Colon (tissue), 2 donors: Measurements from ENCODE around the gene CRY2.
"Not testable (repeated sequence)": the region's sequence is repeated elsewhere in the genome, so short reads cannot be mapped to it uniquely, and the experiment has no call there.

Experiments
- FAIRE-seq: peaks from 2 replicates; lab custom pipeline; 2012; peaks lifted over from hg19 to GRCh38; lab: Jason Lieb, UNC
- donor health status: control.
- donor health status: control.

Gene CRY2

DNA sequence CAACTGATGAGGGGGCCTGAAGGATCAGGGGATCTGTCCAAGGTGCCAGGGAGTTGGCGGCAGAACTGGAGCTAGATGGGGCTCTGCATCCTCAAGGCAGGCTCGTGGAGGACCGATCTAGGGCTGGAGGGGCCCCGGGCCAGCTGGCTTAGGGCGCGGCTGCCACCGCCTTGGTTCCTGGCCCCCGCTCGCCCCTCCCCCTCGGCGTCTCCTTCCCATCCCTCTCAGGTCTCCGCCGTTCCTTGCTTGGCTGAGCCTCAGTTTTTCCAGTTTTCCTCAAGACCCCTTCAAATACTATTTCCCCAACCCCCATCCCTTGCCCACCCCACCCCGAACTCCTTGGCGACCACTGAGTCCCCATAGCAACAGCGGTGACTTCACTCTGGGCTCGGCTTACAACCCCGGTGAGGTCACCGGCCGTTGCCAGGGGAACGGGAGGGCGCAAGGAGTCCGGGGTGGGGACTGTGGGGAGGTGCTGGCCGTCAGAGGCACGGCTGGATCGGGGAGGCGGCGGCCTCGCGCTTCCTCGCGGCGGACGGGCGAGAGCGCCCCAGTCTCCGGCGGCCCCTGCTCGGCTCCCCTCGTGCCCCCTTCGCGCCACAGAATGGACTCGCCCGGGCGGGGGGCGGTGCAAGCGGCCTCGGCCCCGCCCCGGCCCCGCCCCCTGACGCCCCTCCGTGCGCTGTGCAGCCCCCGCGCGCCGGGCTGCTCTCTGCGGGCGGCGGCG is 52.3 kb downstream of the CRY2 start:
- FAIRE-seq, result no peak

DNA sequence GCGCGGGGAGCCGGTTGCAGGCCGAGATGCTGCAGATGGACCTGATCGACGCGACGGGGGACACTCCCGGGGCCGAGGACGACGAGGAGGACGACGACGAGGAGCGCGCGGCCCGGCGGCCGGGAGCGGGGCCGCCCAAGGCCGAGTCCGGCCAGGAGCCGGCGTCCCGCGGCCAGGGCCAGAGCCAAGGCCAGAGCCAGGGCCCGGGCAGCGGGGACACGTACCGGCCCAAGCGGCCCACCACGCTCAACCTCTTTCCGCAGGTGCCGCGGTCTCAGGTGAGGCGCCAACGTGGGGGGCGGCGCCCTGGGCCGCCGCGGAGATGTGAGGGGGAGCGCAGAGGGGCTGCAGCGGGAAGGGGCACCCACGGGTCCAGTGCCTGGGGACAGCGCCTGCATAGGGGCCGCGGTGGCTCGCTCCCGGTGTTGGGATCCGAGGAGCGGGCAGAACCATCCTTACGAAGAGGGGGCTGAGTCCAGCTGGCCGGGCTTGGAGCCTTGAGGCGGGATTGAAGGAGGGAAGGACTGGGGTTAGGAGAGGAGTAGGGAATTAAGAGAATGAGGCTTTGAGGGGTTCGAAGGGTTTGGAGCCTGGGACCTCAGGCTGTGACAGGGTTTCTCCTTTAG is 53.0 kb downstream of the CRY2 start:
- FAIRE-seq, result not testable (repeated sequence)

DNA sequence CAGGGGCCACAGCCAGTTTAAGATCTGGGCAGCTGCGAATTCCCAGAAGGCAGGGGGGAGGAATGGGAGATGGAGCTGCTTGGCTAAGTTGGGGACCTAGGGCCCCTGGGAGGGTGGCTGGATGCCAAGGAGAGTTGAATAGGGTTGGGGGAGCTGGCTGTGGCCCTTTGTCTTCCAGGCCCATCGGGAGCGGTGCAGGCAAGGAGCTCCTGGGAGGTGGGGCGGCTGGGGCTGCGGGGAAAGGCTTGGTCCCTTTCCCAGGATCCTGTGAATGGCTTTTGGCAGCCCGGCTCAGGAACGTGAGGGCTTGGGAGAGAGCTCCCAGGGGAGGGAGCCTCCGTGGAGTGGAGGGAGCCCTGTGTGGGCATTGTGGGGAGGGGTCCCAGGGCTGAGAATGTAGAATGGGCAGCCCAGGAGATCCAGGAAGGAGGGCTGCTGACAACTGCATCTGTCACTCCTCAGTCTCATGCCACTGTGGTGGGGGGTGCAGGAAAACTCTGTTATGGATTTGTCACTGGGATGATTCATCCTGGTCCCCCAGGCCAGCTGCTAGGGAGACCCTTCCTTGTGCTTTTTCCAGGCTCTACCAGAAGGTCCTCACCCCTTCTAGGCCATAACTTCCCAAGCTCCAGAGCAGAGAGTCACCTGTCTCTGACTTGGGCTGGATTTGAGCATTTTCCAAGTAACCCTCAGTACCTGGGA is 53.8 kb downstream of the CRY2 start:
- FAIRE-seq, result no peak

DNA sequence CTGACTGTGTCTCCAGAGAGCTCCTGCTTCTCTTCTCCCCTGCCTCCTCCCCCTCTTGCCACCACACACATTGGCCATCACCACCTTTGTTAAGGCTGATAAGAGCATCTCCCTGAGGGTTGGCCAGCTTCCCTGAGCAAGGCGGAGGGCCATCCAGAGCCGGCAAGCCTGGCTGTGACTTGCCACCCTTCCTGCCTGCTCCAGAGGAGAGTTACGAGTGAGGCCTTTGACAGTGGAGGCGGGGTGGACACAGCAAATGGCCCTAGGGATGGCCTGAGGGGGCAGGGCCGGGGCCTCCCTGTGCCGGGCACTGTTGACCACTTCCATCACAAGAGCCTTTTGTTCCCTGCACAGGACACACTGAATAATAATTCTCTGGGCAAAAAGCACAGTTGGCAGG is 54.4 kb downstream of the CRY2 start:
- FAIRE-seq, result no peak

DNA sequence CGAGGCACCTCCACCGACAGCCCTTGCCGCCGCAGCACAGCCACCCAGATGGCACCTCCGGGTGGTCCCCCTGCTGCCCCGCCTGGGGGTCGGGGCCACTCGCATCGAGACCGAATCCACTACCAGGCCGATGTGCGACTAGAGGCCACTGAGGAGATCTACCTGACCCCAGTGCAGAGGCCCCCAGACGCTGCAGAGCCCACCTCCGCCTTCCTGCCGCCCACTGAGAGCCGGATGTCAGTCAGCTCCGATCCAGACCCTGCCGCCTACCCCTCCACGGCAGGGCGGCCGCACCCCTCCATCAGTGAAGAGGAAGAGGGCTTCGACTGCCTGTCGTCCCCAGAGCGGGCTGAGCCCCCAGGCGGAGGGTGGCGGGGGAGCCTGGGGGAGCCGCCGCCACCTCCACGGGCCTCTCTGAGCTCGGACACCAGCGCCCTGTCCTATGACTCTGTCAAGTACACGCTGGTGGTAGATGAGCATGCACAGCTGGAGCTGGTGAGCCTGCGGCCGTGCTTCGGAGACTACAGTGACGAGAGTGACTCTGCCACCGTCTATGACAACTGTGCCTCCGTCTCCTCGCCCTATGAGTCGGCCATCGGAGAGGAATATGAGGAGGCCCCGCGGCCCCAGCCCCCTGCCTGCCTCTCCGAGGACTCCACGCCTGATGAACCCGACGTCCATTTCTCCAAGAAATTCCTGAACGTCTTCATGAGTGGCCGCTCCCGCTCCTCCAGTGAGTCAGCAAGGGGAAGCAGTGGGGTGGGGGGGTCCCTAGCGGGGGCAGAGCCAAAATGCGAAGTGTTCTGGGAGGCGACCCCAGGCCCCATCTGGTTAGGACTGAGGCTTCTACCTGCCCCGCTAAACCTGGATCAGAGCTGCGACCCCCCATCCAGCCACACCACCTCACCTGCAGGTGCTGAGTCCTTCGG is 55.4 kb downstream of the CRY2 start:
- no peak for FAIRE-seq

DNA sequence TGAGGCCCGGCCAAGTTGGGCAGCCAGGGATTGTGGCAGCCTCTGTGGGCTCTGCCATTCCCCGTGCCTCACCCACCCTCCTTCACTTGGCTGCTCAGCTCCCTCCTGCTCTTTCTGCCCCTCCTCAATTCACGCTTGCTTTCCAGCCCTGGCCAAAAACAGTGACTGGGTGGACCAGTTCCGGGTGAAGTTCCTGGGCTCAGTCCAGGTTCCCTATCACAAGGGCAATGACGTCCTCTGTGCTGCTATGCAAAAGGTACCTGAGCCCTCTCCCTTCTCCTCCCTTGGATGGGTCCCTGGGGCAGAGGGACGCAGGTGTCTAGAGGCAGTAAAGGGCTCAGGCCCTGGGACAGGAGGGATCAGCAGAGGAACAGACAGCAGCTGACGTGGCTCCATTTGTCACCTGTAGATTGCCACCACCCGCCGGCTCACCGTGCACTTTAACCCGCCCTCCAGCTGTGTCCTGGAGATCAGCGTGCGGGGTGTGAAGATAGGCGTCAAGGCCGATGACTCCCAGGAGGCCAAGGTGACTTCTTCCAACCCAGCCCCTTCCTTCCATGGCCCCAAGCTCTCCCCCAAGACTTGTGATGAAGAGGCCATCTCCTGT is 57.1 kb downstream of the CRY2 start:
- no peak for FAIRE-seq

DNA sequence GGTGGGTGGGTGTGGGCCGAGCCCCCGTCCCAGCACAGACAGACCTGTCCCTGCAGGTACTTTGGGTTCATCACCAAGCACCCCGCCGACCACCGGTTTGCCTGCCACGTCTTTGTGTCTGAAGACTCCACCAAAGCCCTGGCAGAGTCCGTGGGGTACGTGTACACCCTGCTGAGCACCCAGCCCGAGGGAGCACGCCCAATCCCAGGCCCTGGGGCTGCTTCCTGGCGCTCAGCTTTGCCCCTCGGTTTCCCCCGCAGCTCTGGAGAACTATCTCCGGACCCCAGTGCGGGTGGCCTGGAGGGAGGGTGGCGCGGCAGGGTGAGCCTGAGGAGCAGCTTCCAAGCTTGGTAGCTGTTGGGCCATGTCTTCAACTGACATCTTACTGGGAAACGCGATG is 57.8 kb downstream of the CRY2 start:
- FAIRE-seq, result no peak

DNA sequence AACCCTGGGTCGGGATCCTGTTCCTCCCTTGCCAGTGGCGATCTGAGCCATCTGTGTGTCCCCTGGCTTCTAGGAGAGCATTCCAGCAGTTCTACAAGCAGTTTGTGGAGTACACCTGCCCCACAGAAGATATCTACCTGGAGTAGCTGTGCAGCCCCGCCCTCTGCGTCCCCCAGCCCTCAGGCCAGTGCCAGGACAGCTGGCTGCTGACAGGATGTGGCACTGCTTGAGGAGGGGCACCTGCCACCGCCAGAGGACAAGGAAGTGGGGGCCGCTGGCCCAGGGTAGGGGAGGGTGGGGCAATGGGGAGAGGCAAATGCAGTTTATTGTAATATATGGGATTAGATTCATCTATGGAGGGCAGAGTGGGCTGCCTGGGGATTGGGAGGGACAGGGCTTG is 58.3 kb downstream of the CRY2 start:
- not testable (repeated sequence) for FAIRE-seq

DNA sequence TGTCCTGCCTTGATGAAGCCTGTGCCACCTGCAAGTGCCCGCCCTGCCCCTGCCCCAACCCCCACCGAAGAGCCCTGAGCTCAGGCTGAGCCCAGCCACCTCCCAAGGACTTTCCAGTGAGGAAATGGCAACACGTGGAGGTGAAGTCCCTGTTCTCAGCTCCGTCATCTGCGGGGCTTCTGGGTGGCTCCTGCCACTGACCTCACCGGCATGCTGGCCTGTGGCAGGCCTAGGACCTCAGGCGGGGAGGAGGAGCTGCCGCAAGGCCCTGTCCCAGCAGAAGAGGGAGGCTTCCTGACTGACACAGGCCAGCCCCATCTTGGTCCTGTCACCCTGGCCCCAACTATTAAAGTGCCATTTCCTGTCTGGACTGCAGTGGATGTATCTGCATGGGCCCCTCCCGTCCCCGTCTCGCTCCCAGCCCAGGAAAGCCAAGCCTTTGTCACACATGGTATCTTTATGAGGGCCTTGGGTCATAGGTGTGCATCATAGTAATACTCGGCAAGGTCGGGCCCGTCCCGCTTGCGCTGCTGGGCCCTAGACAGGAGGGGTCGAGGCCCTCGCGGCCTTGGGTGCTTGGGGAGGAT is 58.9 kb downstream of the CRY2 start:
- FAIRE-seq, result no peak

DNA sequence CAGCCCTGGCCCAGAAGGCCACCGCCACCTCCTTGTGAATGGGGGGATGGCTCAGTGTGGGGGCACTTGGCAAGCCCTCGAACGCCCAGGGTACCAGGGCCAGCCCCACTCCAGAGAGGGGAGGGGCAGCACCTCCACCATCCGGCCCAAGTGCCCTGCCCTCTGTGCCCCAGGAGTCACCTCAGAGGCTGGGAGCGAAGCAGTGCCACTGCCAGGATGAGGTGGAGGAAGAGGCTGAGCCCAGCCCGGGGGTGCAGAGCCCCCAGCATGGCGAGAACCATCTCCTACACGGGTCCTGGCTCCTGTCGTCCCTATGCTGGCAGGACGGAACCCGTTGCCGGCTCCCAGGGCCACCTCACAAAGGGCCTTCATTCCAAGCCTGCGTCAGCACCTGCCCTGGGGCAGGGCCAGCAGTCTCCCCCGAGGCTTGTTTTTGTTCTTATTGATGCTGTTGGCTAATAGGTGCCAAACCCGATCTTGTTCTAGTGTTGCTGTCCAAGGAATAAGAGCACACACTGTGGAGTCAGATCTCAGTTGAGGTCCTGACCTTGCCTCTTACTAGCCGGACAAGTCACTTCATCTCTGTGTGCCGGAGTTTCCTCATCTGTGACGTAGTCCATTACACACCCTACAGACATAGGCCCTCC is 59.8 kb downstream of the CRY2 start, which contains the start of gene FREY1:
FREY1 (minus strand) TSS at position 307 of the 647 bp plus-strand sequence; CDS start at position 281, 26 bp downstream.
- no peak for FAIRE-seq

DNA sequence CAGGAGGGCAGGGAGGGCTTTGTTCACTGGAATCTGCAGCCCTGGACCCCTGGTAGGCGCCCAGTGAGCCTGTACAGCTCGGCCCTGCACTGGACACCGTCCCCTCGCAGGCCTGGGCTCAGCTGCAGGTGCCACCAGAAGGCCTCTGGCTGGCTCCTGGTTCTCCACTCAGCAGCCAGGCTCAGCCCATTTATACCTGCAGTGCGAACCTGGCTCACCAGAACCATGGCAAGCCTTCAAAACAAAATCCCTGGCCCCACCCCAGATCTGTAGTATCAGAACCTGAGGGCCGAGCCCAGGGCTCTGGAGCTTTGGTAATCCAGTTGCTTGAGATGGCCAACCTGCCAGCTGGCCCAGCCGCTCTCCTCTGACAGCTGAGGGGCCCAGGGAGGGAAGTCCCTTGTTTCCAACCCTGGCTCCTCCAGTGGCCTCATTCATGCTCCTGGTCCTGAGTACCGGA is 60.7 kb downstream of the CRY2 start:
- no peak for FAIRE-seq

DNA sequence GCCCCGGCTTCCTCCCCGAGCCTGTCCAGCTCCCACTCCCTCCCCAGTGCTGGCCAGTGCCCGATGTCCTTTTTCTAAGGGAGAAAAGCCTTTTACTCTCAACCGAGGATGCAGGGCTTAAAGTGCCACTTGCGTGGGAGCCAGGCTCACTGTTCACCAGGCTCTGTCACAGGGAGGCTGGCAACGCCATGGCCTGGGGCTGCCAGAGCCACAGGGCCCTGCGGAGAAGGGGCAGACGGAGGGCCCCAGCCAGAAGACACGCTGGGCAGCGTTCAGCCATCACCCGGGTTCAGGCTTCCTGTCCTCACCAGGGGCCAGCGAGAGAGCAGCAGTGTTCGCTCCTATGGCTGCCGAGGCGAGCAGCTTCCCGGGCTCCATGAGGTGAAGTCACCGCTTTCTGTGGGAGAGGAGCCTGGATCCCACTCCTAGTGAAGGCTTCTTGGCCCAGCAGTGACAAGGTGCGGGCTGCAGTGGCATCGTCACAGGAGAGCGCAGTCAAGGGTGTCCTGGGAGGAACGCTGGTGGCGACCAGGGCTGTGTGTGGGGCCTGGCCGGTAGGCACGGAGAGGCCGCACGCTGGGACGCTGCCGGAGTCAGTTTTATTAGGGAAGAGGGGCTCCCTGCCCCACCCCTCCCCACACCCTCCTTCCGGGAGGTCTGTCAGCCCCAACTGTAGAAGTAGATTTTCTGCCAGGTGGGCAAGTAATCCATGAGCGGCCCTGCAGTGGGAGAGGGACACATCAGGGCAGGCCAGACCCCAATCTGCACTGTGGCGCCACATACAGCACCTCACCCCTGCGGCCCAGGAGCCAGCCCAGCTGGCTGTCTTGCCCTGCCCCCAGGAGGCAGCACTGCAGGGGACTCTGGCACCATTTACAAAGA is 62.6 kb downstream of the CRY2 start:
- no peak for FAIRE-seq

DNA sequence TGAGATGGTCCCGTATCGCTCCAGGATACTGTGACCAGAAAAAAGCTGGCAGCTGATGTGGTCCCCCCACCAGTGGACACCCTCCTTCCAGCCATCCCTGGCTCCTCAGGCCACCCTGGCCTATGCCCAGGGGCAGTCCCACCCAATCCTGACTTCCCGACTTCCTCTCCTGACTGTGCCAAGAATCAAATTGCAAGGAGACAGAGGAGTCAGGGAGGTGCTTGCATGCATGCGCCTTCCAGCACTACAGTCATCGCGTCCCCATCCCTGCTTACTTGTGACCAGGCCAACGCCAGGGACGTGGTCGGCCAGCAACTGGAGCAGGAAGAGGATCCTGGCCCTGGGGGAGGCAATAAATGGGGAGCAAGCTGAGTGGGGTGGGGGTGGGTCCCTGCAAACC is 63.3 kb downstream of the CRY2 start:
- no peak for FAIRE-seq

DNA sequence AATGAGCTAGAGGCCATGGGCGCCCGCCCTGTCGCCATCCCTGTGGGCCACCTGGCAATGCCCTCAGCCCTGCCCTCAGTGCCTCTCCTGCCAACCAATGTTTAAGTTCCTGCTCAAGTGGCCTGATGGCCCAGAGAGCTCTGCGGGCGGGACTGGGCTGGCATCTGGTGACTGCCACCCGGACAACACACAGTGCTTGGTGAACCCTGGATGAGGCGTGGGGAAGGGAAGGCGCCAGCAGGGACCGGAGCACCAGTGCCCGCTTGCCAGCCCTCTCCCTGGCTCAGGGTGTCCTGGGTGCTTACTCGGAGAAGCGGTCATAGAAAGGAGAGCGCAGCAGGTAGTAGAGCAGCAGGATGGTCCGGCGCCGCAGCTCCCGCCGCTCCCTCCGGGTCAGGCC is 66.2 kb downstream of the CRY2 start:
- FAIRE-seq, result no peak

DNA sequence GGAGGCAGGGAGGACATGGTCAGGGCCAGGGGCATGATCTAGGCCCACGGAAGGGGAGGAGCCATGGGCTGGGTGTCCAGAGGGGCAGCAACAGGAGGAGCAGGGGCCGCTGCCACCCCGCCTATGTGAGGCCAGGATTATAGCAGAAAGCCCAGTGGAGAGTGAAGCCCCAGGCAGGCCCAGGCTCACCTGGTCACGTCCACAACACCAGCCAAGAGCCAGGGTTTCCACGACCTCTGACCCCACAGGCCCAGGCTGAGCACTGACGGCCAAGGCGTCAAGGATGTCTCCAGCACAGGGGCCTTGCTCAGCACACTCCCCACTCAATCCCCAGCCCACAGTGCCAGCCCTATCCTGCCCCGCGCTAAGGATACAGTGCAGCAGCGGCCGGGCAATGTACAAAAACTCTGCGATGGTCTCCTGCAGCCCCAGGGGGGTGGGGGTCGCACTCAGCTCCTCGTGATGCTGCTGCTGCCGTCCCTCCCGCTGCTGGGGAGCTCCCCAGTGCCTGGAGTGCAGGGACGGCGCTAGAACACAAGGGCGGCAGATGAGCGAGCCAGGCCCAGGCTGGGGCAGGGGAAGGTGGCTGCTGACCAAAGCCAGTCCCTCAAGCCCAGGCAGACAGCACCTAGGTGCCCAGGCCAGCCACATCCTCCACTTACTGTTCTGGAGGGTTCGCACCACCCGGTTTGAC is 66.8 kb downstream of the CRY2 start:
- no peak for FAIRE-seq

DNA sequence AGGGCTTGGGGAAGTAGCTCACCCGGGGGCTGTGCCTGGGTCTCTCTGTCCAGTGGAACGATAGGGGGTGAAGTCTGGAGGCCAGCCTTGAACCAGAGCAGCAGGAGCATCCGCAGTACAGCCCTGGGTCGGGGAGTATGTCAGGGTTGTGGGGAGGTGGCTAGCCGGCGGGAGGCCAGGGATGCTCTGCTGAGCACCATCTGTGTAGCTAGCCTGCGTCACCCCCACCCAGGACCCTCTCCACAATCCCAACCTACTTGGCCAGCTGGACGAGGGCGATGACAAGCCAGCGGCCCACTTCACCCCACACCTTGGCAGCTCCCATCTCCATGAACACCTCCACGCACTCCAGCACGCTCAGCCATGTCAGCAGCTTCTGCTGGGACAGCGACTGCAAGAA is 68.2 kb downstream of the CRY2 start:
- no peak for FAIRE-seq

DNA sequence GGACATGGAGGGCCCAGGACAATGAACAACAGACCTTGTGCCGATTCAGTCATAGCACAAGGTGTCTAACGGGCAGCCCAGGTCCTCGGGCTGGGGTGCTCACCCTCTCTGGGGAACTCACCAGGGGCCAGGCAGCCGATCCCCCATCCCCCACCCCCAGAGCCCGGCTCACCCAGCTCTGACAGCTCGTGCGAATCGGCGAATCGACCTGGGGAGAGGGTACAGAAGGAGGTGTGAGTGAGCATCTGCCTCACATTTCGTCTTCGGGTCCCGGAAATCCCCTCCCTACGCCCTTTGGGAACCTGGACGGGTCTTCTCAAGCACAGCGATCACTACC is 70.0 kb downstream of the CRY2 start:
- FAIRE-seq, result no peak

DNA sequence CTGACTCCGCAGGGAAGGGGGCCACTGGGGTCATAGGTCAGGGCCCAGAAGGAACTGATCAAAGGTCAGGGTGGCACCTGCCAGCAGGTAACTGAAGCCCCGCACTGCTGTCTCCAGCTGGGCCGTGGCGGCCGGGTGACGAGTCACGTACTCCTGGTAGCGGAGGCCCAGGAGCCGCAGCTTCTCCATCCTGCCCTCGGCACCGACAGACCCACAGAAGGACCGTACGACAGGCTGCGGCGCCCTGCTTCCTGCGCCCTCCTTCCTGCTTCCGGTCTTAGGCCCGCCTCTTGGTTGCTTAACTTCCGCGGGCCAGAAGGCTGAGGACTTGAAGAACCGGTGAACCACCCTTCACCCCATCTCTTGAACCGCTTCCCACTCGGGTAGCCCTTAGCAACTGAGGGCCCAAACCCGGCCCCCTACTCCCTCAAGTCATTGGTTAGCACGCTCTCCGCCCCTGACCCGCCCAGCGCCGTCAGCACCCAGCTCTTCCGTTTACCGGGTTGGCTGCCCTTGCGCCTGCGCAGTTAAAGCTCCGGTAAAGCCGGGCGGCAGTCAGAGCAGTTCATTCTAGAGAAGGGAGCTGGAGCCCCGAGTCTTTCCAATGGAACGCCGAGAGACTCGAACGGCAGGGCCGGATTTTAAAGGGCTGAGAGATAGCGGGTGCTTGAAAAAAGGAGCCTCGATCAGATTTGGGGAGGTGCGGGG is 70.5 kb downstream of the CRY2 start, which contains the start of gene PEX16:
PEX16 (minus strand) TSS at position 255 of the 708 bp plus-strand sequence; CDS start at position 189, 66 bp downstream.
- no peak for FAIRE-seq
